HL-60 (cell line): ENCODE measurements around the gene FUT8.

ENCODE experiments used
- GABPA ChIP-seq: IDR thresholded peaks from 2 replicates; pipeline ENCODE4 v1.6.1; 2012; ENCODE audit warnings: low read depth
- POLR2AphosphoS5 ChIP-seq: IDR thresholded peaks from 2 replicates; pipeline ENCODE4 v1.6.1; 2012; ENCODE audit warnings: low read depth
- TF ChIP-seq, protein P1 (sequence below): IDR thresholded peaks from one replicate; pipeline ENCODE4 v1.5.1; 2011; ENCODE audit warnings: low read length, control low read depth, inconsistent platforms; ENCODE audit not compliant: insufficient read depth

DNA sequence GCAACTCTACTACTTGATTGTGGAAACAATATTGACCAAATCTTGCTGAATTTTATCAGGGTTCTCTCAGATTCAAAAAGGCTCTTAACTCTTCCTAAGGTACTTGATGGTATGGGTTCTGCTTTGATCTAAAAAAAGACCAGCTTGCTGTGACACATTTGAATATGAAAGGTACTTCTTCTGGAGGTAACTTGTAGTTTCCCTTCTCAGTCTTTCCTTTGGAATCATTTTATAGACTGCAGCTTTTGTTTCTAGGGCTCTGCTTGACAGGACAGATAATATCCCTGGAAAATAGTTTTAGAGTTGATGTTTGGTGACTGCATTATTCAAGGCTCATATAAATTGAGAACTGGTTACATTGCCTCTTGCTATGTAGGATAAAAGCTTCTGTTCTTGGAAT is 251.9 kb downstream of the FUT8 start:
- TF ChIP-seq, protein P1, sequence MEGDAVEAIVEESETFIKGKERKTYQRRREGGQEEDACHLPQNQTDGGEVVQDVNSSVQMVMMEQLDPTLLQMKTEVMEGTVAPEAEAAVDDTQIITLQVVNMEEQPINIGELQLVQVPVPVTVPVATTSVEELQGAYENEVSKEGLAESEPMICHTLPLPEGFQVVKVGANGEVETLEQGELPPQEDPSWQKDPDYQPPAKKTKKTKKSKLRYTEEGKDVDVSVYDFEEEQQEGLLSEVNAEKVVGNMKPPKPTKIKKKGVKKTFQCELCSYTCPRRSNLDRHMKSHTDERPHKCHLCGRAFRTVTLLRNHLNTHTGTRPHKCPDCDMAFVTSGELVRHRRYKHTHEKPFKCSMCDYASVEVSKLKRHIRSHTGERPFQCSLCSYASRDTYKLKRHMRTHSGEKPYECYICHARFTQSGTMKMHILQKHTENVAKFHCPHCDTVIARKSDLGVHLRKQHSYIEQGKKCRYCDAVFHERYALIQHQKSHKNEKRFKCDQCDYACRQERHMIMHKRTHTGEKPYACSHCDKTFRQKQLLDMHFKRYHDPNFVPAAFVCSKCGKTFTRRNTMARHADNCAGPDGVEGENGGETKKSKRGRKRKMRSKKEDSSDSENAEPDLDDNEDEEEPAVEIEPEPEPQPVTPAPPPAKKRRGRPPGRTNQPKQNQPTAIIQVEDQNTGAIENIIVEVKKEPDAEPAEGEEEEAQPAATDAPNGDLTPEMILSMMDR = no peak
- TF ChIP-seq GABPA (no peak), POLR2AphosphoS5 (no peak)
